A673 (cell line): ENCODE results near the gene MGST3. TPM values are rescaled to one million over a fixed set of nuclear protein-coding genes. Genes with fewer than 3 reads are reported as not detected.

Source experiments
- BruUV-seq: library from RNA; stranded (reverse); fragments of 400-500 nt; replicated peaks from 2 replicates; lab custom pipeline; 2021; lab: Mats Ljungman, UMichigan
- CTCF ChIA-PET: fragments of 300-600 bp; sonication (Branson Sonifier 250); formaldehyde crosslinking; loops from one replicate; lab custom pipeline; 2022; ENCODE audit warnings: antibody characterized with exemption; lab: Charles Lee
- POLR2A ChIA-PET: fragments of 300-600 bp; sonication (Branson Sonifier 250); formaldehyde crosslinking; loops from one replicate; lab custom pipeline; 2022; ENCODE audit warnings: antibody characterized with exemption; ENCODE audit not compliant: low non-redundant PET; lab: Charles Lee
- DNase-seq: peaks from one replicate; pipeline ENCODE4 v3.0.0-alpha.2; 2015; ENCODE audit warnings: low spot score
- H3K27ac ChIP-seq: fragments of 200-600 bp; sonication (generic); 2 replicates; pipeline ENCODE4 v1.5.1; 2016; ENCODE audit warnings: mixed run types, low read depth, mild to moderate bottlenecking, mixed read lengths, antibody characterized with exemption, low read length; ENCODE audit not compliant: poor library complexity, severe bottlenecking
- H3K27me3 ChIP-seq: fragments of 200-600 bp; sonication (generic); replicated peaks from 2 replicates; pipeline ENCODE4 v1.6.1; 2017; ENCODE audit warnings: mixed run types, low read depth, mild to moderate bottlenecking, mixed read lengths, antibody characterized with exemption, low read length; ENCODE audit not compliant: insufficient read depth, poor library complexity
- H3K36me3 ChIP-seq: fragments of 200-600 bp; sonication (generic); 2 replicates; pipeline ENCODE4 v1.6.1; 2016; ENCODE audit warnings: mixed run types, mild to moderate bottlenecking, mixed read lengths, antibody characterized with exemption, low read length; ENCODE audit not compliant: insufficient read depth, poor library complexity, severe bottlenecking
- H3K4me1 ChIP-seq: fragments of 200-600 bp; sonication (generic); 2 replicates; pipeline ENCODE4 v1.6.1; 2017; ENCODE audit warnings: mixed run types, mild to moderate bottlenecking, mixed read lengths, antibody characterized with exemption, low read length; ENCODE audit not compliant: insufficient read depth, poor library complexity, severe bottlenecking
- H3K4me3 ChIP-seq: fragments of 200-600 bp; sonication (generic); 2 replicates; pipeline ENCODE4 v1.5.1; 2016; ENCODE audit warnings: low read depth, mixed run types, mild to moderate bottlenecking, mixed read lengths, low read length; ENCODE audit not compliant: poor library complexity, severe bottlenecking
- H3K9me3 ChIP-seq: fragments of 200-600 bp; sonication (generic); 2 replicates; pipeline ENCODE4 v1.6.1; 2016; ENCODE audit warnings: mixed run types, low read depth, mild to moderate bottlenecking, mixed read lengths, antibody characterized with exemption, low read length; ENCODE audit not compliant: poor library complexity, severe bottlenecking
- CTCF ChIP-seq: fragments of 300-800, 200-600 bp; sonication (generic); conservative IDR thresholded peaks from 2 replicates; pipeline ENCODE4 v1.5.1; 2017; ENCODE audit warnings: low read depth, mild to moderate bottlenecking, antibody characterized with exemption, low read length, moderate library complexity, mixed read lengths
- EZH2 ChIP-seq: fragments of 200-600 bp; sonication (generic); IDR thresholded peaks from 2 replicates; pipeline ENCODE4 v1.6.1; 2017; ENCODE audit warnings: borderline replicate concordance, low read depth, mild to moderate bottlenecking, mixed read lengths, antibody characterized with exemption, low read length; ENCODE audit not compliant: poor library complexity, severe bottlenecking
- intact Hi-C: fragments of 100-400 bp; cut with micrococcal nuclease; formaldehyde crosslinking; loops from one replicate; pipeline ENCODE4 v1.10.0; 2022; ENCODE audit not compliant: unreplicated experiment
- total RNA-seq: library from RNA; stranded (reverse); gene quantifications from 2 replicates; pipeline ENCODE4 v1.2.3, GENCODE V29; 2021

MGST3 gene
- total RNA-seq, 1 experiment from 2014 or later, result 150 TPM

- DNase-seq, result peak; percentile 45
- intact Hi-C loops, result no loop called here
- ChIA-PET CTCF (no interaction called here), POLR2A (no interaction called here)
- H3K27me3 ChIP-seq, result no peaks in the 10 kb centered on the region
- H3K4me3 ChIP-seq, result no peak overlapping the region
- H3K36me3 ChIP-seq, result peaks cover 58% of the 10 kb centered on the region
- no TSS peak for BruUV-seq
- TF ChIP-seq CTCF (peak; percentile 58), EZH2 (no peak)
- peaks cover 6% of the 10 kb centered on the region for H3K4me1 ChIP-seq
- H3K27ac ChIP-seq, result no peak overlapping the region
- H3K9me3 ChIP-seq, result no peaks in the 10 kb centered on the region
These were observed 55.3 kb downstream of the MGST3 start for GRCh38 chr1:165686121-165686970.

DNA sequence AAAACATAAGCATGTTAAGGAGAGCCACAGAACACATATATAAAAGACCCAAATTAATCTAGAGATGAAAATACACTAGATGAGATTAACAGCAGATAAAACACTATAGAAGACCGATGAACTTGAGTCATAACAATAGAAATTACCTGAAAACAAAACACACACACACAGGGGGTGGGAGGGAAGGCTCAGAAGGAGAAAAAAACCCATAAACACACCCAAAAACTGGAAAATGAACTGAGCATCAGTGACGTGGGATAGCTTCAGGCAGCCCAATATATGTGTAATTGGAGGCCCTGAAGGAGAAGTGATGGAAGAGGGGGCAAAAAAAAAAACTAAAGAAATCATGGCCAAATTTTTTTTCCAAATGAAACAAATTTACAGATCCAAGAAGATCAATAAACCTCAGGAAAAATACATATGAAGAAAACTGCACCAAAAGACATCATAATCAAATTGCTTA is 56.0 kb downstream of the MGST3 start:
- Histone ChIP-seq H3K4me1 (peaks cover 6% of the 10 kb centered on the region), H3K27me3 (no peaks in the 10 kb centered on the region), H3K4me3 (no peak overlapping the region), H3K9me3 (no peaks in the 10 kb centered on the region), H3K27ac (no peak overlapping the region), H3K36me3 (peaks cover 51% of the 10 kb centered on the region)
- ChIA-PET POLR2A (no interaction called here), CTCF (no interaction called here)
- DNase-seq, result no peak
- intact Hi-C loops, result no loop called here
- no peak for TF ChIP-seq EZH2
- no peak for TF ChIP-seq CTCF
- BruUV-seq, result no TSS peak

- Histone ChIP-seq H3K36me3 (peaks cover 41% of the 10 kb centered on the region), H3K4me3 (no peak overlapping the region), H3K27ac (no peak overlapping the region), H3K4me1 (peaks cover 6% of the 10 kb centered on the region), H3K9me3 (no peaks in the 10 kb centered on the region), H3K27me3 (no peaks in the 10 kb centered on the region)
- CTCF ChIA-PET, result no interaction called here
- BruUV-seq, result no TSS peak
- no peak for DNase-seq
- TF ChIP-seq EZH2 (no peak), CTCF (no peak)
- intact Hi-C loops, result no loop called here
- POLR2A ChIA-PET, result no interaction called here
These were observed 57.0 kb downstream of the MGST3 start for GRCh38 chr1:165688046-165688445.
